IMR-90 (cell line): ENCODE measurements around the gene GSE1. TPM values are rescaled to one million over a fixed set of nuclear protein-coding genes. Genes with fewer than 3 reads are reported as not detected.

Experiments
- ATAC-seq: fragments of 200-7000 bp; cut with Tn5 transposase; 2 replicates; pipeline ENCODE4 v1.9.1; 2020; ENCODE audit warnings: low read depth, mild to moderate bottlenecking, moderate library complexity
- BruUV-seq: library from RNA; stranded (reverse); fragments of 400-500 nt; replicated peaks from 2 replicates; lab custom pipeline; 2021; lab: Mats Ljungman, UMichigan
- CTCF ChIA-PET: fragments of 300-600 bp; formaldehyde crosslinking; extraction: SDS; loops from one replicate; lab custom pipeline; 2021; ENCODE audit warnings: antibody characterized with exemption; lab: Yijun Ruan, JAX
- POLR2A ChIA-PET: fragments of 300-600 bp; sonication (Branson Sonifier 250); formaldehyde crosslinking; loops from one replicate; lab custom pipeline; 2022; ENCODE audit warnings: antibody characterized with exemption; ENCODE audit not compliant: unreplicated experiment; lab: Charles Lee
- DNase-seq: peaks from one replicate; pipeline ENCODE4 v3.0.0; 2013
- H2AFZ ChIP-seq: replicated peaks from 2 replicates; pipeline ENCODE3; 2013; ENCODE audit warnings: low read length, mild to moderate bottlenecking; ENCODE audit not compliant: poor library complexity
- H2AK5ac ChIP-seq: 2 replicates; pipeline ENCODE4 v1.6.1; 2013; ENCODE audit warnings: low read depth, low read length, inconsistent platforms
- H2AK9ac ChIP-seq: replicated peaks from 2 replicates; pipeline ENCODE3; 2013; ENCODE audit warnings: mild to moderate bottlenecking, low read depth, low read length, moderate library complexity; ENCODE audit not compliant: poor library complexity
- H2BK120ac ChIP-seq: 2 replicates; pipeline ENCODE4 v1.6.1; 2013; ENCODE audit warnings: low read depth, low read length, inconsistent platforms
- H2BK15ac ChIP-seq: 3 replicates; pipeline ENCODE4 v1.6.1; 2013; ENCODE audit warnings: low read depth, low read length, inconsistent platforms
- H2BK20ac ChIP-seq: 2 replicates; pipeline ENCODE4 v1.6.1; 2013; ENCODE audit warnings: low read depth, mild to moderate bottlenecking, inconsistent platforms, low read length, moderate library complexity
- H2BK5ac ChIP-seq: 2 replicates; pipeline ENCODE4 v1.6.1; 2013; ENCODE audit warnings: mild to moderate bottlenecking, low read depth, low read length, inconsistent platforms; ENCODE audit not compliant: poor library complexity, severe bottlenecking
- H3K14ac ChIP-seq: replicated peaks from 2 replicates; pipeline ENCODE4 v1.6.1; 2013; ENCODE audit warnings: low read depth, low read length, inconsistent platforms
- H3K18ac ChIP-seq: 2 replicates; pipeline ENCODE4 v1.6.1; 2013; ENCODE audit warnings: low read depth, low read length, control low read depth
- H3K23ac ChIP-seq: 2 replicates; pipeline ENCODE4 v1.6.1; 2013; ENCODE audit warnings: low read depth, low read length, inconsistent platforms
- H3K27ac ChIP-seq: 2 replicates; pipeline ENCODE4 v1.5.1; 2013; ENCODE audit warnings: mild to moderate bottlenecking, control low read depth, low read length; ENCODE audit not compliant: insufficient read depth
- H3K27me3 ChIP-seq: 2 replicates; pipeline ENCODE4 v1.6.1; 2013; ENCODE audit warnings: low read length; ENCODE audit not compliant: control insufficient read depth, insufficient read depth
- H3K36me3 ChIP-seq: 2 replicates; pipeline ENCODE4 v1.6.1; 2013; ENCODE audit warnings: low read length, mixed read lengths; ENCODE audit not compliant: control insufficient read depth, insufficient read depth
- H3K4ac ChIP-seq: 2 replicates; pipeline ENCODE4 v1.6.1; 2013; ENCODE audit warnings: low read depth, low read length, inconsistent platforms
- H3K4me1 ChIP-seq: 2 replicates; pipeline ENCODE4 v1.6.1; 2013; ENCODE audit warnings: low read length, mixed read lengths; ENCODE audit not compliant: control insufficient read depth, insufficient read depth
- H3K4me2 ChIP-seq: 2 replicates; pipeline ENCODE4 v1.6.1; 2013; ENCODE audit warnings: low read depth, mild to moderate bottlenecking, control low read depth, low read length, moderate library complexity
- H3K4me3 ChIP-seq: 2 replicates; pipeline ENCODE4 v1.5.1; 2013; ENCODE audit warnings: low read depth, mild to moderate bottlenecking, control low read depth, low read length, moderate library complexity; ENCODE audit not compliant: insufficient read depth
- H3K56ac ChIP-seq: 2 replicates; pipeline ENCODE4 v1.6.1; 2013; ENCODE audit warnings: low read length, inconsistent platforms; ENCODE audit not compliant: insufficient read depth; ENCODE audit errors: extremely low read depth
- H3K79me1 ChIP-seq, 2 experiments: 2 replicates each; pipeline ENCODE4 v1.6.1; 2013; ENCODE audit warnings: low read length in 2 of 2, inconsistent platforms in 1 of 2, low read depth in 1 of 2
- H3K9ac ChIP-seq: 2 replicates; pipeline ENCODE4 v1.6.1; 2013; ENCODE audit warnings: low read depth, low read length, control low read depth
- H3K9me1 ChIP-seq: 2 replicates; pipeline ENCODE4 v1.6.1; 2013; ENCODE audit warnings: low read length, inconsistent platforms; ENCODE audit not compliant: insufficient read depth
- H3K9me3 ChIP-seq: 2 replicates; pipeline ENCODE4 v1.6.1; 2013; ENCODE audit warnings: low read length; ENCODE audit not compliant: control insufficient read depth, insufficient read depth
- H4K20me1 ChIP-seq: 2 replicates; pipeline ENCODE4 v1.6.1; 2013; ENCODE audit warnings: low read length, inconsistent platforms; ENCODE audit not compliant: insufficient read depth
- H4K5ac ChIP-seq: 2 replicates; pipeline ENCODE4 v1.6.1; 2013; ENCODE audit warnings: mild to moderate bottlenecking, low read depth, low read length, control low read depth
- H4K8ac ChIP-seq, 2 experiments: 2 replicates each; pipeline ENCODE4 v1.6.1; 2013; ENCODE audit warnings: low read depth in 2 of 2, low read length in 2 of 2, control low read depth in 1 of 2, inconsistent platforms in 1 of 2
- H4K91ac ChIP-seq: 2 replicates; pipeline ENCODE4 v1.6.1; 2013; ENCODE audit warnings: low read depth, low read length, inconsistent platforms; ENCODE audit not compliant: insufficient read depth
- BHLHE40 ChIP-seq: fragments of 150-350 bp; IDR thresholded peaks from 2 replicates; pipeline ENCODE4 v1.6.1; 2016; ENCODE audit warnings: mild to moderate bottlenecking, low read depth, low read length
- CHD1 ChIP-seq: IDR thresholded peaks from 2 replicates; pipeline ENCODE4 v1.6.1; 2012; ENCODE audit warnings: low read depth, low read length, improper control_type of control experiment
- FOS ChIP-seq: fragments of 150-350 bp; IDR thresholded peaks from 2 replicates; pipeline ENCODE4 v1.6.1; 2016; ENCODE audit warnings: low read depth, low read length
- MAFK ChIP-seq: IDR thresholded peaks from 2 replicates; pipeline ENCODE4 v1.6.1; 2012; ENCODE audit warnings: low read depth, low read length, improper control_type of control experiment
- MXI1 ChIP-seq: IDR thresholded peaks from 2 replicates; pipeline ENCODE4 v1.6.1; 2012; ENCODE audit warnings: low read depth, mild to moderate bottlenecking, low read length, moderate library complexity, borderline replicate concordance
- NFE2L2 ChIP-seq: fragments of 150-350 bp; IDR thresholded peaks from 2 replicates; pipeline ENCODE4 v1.6.1; 2016; ENCODE audit warnings: low read depth, mild to moderate bottlenecking, low read length
- POLR2A ChIP-seq: IDR thresholded peaks from 2 replicates; pipeline ENCODE4 v1.6.1; 2012; ENCODE audit warnings: mild to moderate bottlenecking, low read depth, low read length
- RFX5 ChIP-seq: IDR thresholded peaks from 2 replicates; pipeline ENCODE4 v1.8.0; 2012; ENCODE audit warnings: low read depth, mild to moderate bottlenecking, low read length, moderate library complexity
- SMC3 ChIP-seq: fragments of 150-350 bp; IDR thresholded peaks from 2 replicates; pipeline ENCODE4 v1.6.1; 2016; ENCODE audit warnings: low read depth, mild to moderate bottlenecking, antibody characterized with exemption, low read length, moderate library complexity
- WGBS, 2 experiments: methylation state at CpG; one replicate each; pipeline versions ENCODE4 v1.1.5 to v1.1.7; 2013; ENCODE audit warnings: missing lambda C conversion rate in 2 of 2; ENCODE audit not compliant: insufficient read length in 1 of 2; ENCODE audit errors: extremely low coverage in 2 of 2; 5-methylcytosine and 5-hydroxymethylcytosine counted together
- dilution Hi-C: fragments of 300-500 bp; cut with HindIII; formaldehyde crosslinking; loops from one replicate; pipeline ENCODE4 v1.14.3; 2018; ENCODE audit warnings: low sequenced_read_pairs; ENCODE audit not compliant: unreplicated experiment
- in situ Hi-C: fragments of 300-500 bp; cut with MboI; formaldehyde crosslinking; loops from 3 replicates; pipeline ENCODE4 v1.14.3; 2019; ENCODE audit warnings: low sequenced_read_pairs, inconsistent platforms, mixed read lengths
- intact Hi-C: fragments of 100-400 bp; cut with micrococcal nuclease; formaldehyde crosslinking; loops from 2 replicates; pipeline ENCODE4 v1.10.0; 2022
- polyA plus RNA-seq, 3 experiments: library from polyadenylated mRNA; depleted of rRNA; stranded (reverse); fragments of >200 nt; gene quantifications; 2 replicates each; pipeline ENCODE4 v1.2.3, GENCODE V29; 2012; ENCODE audit warnings: low replicate concordance in 1 of 3
- total RNA-seq: library from RNA; depleted of rRNA; stranded (reverse); fragments of >200 nt; gene quantifications from 2 replicates; pipeline ENCODE4 v1.2.3, GENCODE V29; 2012

Gene GSE1
- total and polyA plus RNA-seq, 2 of the 4 experiments (the other 2 are of a cell fraction) = 14.9 to 25.5 TPM

- POLR2A ChIA-PET = no interaction called here
- WGBS, 2 experiments = 88% methylated on average over 10 of the region's 11 CpGs; no CpG with 5 or more reads in 1 of the 2 experiments
- Histone ChIP-seq H3K4ac (no peak overlapping the region), H3K23ac (no peak overlapping the region), H4K91ac (no peak overlapping the region), H3K27me3 (no peaks in the 10 kb centered on the region), H3K9me3 (no peaks in the 10 kb centered on the region), H3K14ac (no peak overlapping the region), H3K4me3 (no peak overlapping the region), H2AK9ac (no peak overlapping the region), H3K9me1 (peaks cover 16% of the 10 kb centered on the region), H2AK5ac (no peak overlapping the region), H2AFZ (no peak overlapping the region), H4K20me1 (peaks cover 85% of the 10 kb centered on the region), H2BK120ac (no peak overlapping the region), H3K4me2 (no peak overlapping the region), H2BK5ac (no peak overlapping the region), H3K56ac (no peak overlapping the region), H3K27ac (no peak overlapping the region), H2BK15ac (no peak overlapping the region), H3K18ac (no peak overlapping the region), H3K36me3 (no peaks in the 10 kb centered on the region), H4K5ac (no peak overlapping the region), H3K4me1 (peaks cover 8% of the 10 kb centered on the region), H3K9ac (no peak overlapping the region), H2BK20ac (no peak overlapping the region), H3K79me1 (peaks cover 11 to 64% of the 10 kb centered on the region in 2 experiments), H4K8ac (no peak overlapping the region)
- DNase-seq (no peak), ATAC-seq (no peak)
- in situ Hi-C loops = no loop called here
- BruUV-seq = no TSS peak
- dilution Hi-C loops = no loop called here
- CTCF ChIA-PET = no interaction called here
- intact Hi-C loops = no loop called here
- TF ChIP-seq FOS = no peak
- TF ChIP-seq NFE2L2 = no peak
- no peak for TF ChIP-seq RFX5
- TF ChIP-seq SMC3 = no peak
- TF ChIP-seq BHLHE40 = no peak
- TF ChIP-seq POLR2A = no peak
- TF ChIP-seq MXI1 = no peak
- TF ChIP-seq MAFK = no peak
- no peak for TF ChIP-seq CHD1
Measured at GRCh38 chr16:85594978-85595661, 18.0 kb upstream of the GSE1 start.
